Panc1 (cell line): Measurements from ENCODE around the gene CYP26B1. TPM values are rescaled to one million over a fixed set of nuclear protein-coding genes. Genes with fewer than 3 reads are reported as not detected.

ENCODE experiments used
- ATAC-seq: fragments of 200-7000 bp; cut with Tn5 transposase; 2 replicates; pipeline ENCODE4 v1.9.1; 2020; ENCODE audit warnings: mild to moderate bottlenecking, moderate library complexity
- BruUV-seq: library from RNA; stranded (reverse); fragments of 400-500 nt; replicated peaks from 2 replicates; lab custom pipeline; 2021; lab: Mats Ljungman, UMichigan
- CTCF ChIA-PET: fragments of 300-600 bp; sonication (Branson Sonifier 250); formaldehyde crosslinking; loops from one replicate; lab custom pipeline; 2022; ENCODE audit warnings: antibody characterized with exemption; lab: Charles Lee
- POLR2A ChIA-PET: fragments of 300-600 bp; sonication (Branson Sonifier 250); formaldehyde crosslinking; loops from one replicate; lab custom pipeline; 2022; ENCODE audit warnings: antibody characterized with exemption; lab: Charles Lee
- DNase-seq: peaks from one replicate; pipeline ENCODE4 v3.0.0-alpha.2; 2010; ENCODE audit warnings: low read depth, low spot score
- H3K27ac ChIP-seq: 2 replicates; pipeline ENCODE4 v1.5.1; 2011; ENCODE audit warnings: mild to moderate bottlenecking, low read length, inconsistent platforms
- H3K27me3 ChIP-seq: fragments of 200-500 bp; sonication (Bioruptor generic); 2 replicates; pipeline ENCODE4 v1.6.0; 2014; ENCODE audit warnings: low read length, inconsistent platforms; ENCODE audit not compliant: control insufficient read depth, insufficient read depth
- H3K36me3 ChIP-seq: fragments of 200-500 bp; sonication (Bioruptor generic); 2 replicates; pipeline ENCODE4 v1.5.1; 2014; ENCODE audit warnings: inconsistent platforms, mild to moderate bottlenecking, low read length, moderate library complexity; ENCODE audit not compliant: control insufficient read depth, insufficient read depth
- H3K4me1 ChIP-seq: 2 replicates; pipeline ENCODE4 v1.5.1; 2011; ENCODE audit warnings: inconsistent platforms, mild to moderate bottlenecking, low read length, moderate library complexity; ENCODE audit not compliant: control insufficient read depth, insufficient read depth
- H3K4me3 ChIP-seq, 2 experiments: 2 replicates each; pipeline ENCODE4 v1.5.1; 2011 to 2012; ENCODE audit warnings: low read depth in 2 of 2, low read length in 2 of 2, mild to moderate bottlenecking in 2 of 2, inconsistent platforms in 1 of 2, moderate library complexity in 1 of 2
- H3K9me3 ChIP-seq: fragments of 200-500 bp; sonication (Bioruptor generic); 2 replicates; pipeline ENCODE4 v1.5.1; 2014; ENCODE audit warnings: low read depth, mild to moderate bottlenecking, inconsistent platforms, low read length, moderate library complexity; ENCODE audit not compliant: control insufficient read depth, insufficient read depth
- CTCF ChIP-seq: fragments of 450-650 bp; IDR thresholded peaks from 2 replicates; pipeline ENCODE4 v1.5.1; 2017; ENCODE audit warnings: mild to moderate bottlenecking
- POLR2AphosphoS5 ChIP-seq: IDR thresholded peaks from 2 replicates; pipeline ENCODE4 v1.6.1; 2012; ENCODE audit warnings: mild to moderate bottlenecking, low read depth, low read length, moderate library complexity
- REST ChIP-seq, 2 experiments: IDR thresholded peaks; 2 replicates each; pipeline ENCODE4 v1.6.1; 2011 to 2012; ENCODE audit warnings: low read depth in 2 of 2, control low read depth in 1 of 2, low read length in 1 of 2, mild to moderate bottlenecking in 1 of 2, moderate library complexity in 1 of 2; ENCODE audit not compliant: insufficient read depth in 1 of 2
- SIN3A ChIP-seq: IDR thresholded peaks from 2 replicates; pipeline ENCODE4 v1.6.1; 2012; ENCODE audit warnings: low read depth, mild to moderate bottlenecking, low read length, moderate library complexity, borderline replicate concordance; ENCODE audit not compliant: insufficient read depth
- TCF7L2 ChIP-seq: IDR thresholded peaks from 2 replicates; pipeline ENCODE4 v1.6.1; 2011; ENCODE audit warnings: mild to moderate bottlenecking, low read depth, low read length, inconsistent platforms
- in situ Hi-C: cut with HindIII; loops from 2 replicates; pipeline ENCODE4 v1.10.0; 2016; ENCODE audit warnings: low sequenced_read_pairs, low pct_unique_long_range_greater_than_20kb
- intact Hi-C: fragments of 100-400 bp; cut with micrococcal nuclease; formaldehyde crosslinking; loops from one replicate; pipeline ENCODE4 v1.10.0; 2022; ENCODE audit not compliant: unreplicated experiment
- total RNA-seq: library from RNA; stranded (reverse); gene quantifications from one replicate; pipeline ENCODE4 v1.2.1, GENCODE V29; 2021; ENCODE audit not compliant: unreplicated experiment

Gene CYP26B1
- total RNA-seq, 1 experiment from 2014 or later, result 12.3 TPM

GRCh38 chr2:72159211-72159993 lies 11.7 kb upstream of the CYP26B1 start:
- TF ChIP-seq SIN3A (no peak), REST (IDR thresholded peaks at IDR 0.05; ENCODE audit: insufficient read depth in 1 of 2, low read depth in 2 of 2, low read length in 1 of 2) (no peak), CTCF (no peak), POLR2AphosphoS5 (no peak), TCF7L2 (no peak)
- POLR2A ChIA-PET, result no interaction called here
- CTCF ChIA-PET, result no interaction called here
- intact Hi-C loops (loop anchor here (10.0 kb wide), 2 partner anchors 355 to 585 kb away; no protein-coding TSS in a partner anchor), in situ Hi-C loops (no loop called here)
- H3K36me3 ChIP-seq, result no peaks in the 10 kb centered on the region
- no peak for DNase-seq
- H3K27ac ChIP-seq, result no peak overlapping the region
- H3K4me1 ChIP-seq, result no peaks in the 10 kb centered on the region
- no peaks in the 10 kb centered on the region for H3K9me3 ChIP-seq
- H3K4me3 ChIP-seq, result no peak overlapping the region
- peaks cover 10% of the 10 kb centered on the region; the same call in 1 of the 2 replicates for H3K27me3 ChIP-seq
- BruUV-seq, result no TSS peak
- ATAC-seq, result no peak

- no peaks in the 10 kb centered on the region for H3K4me1 ChIP-seq
- no peak overlapping the region for H3K4me3 ChIP-seq
- POLR2A ChIA-PET, result interaction anchor here (0.6 kb wide), 1 partner anchor 94 kb away, joined by 3 read pairs; no protein-coding TSS in a partner anchor
- CTCF ChIA-PET, result no interaction called here
- no peak overlapping the region for H3K27ac ChIP-seq
- peaks cover 7% of the 10 kb centered on the region; the same call in 1 of the 2 replicates for H3K27me3 ChIP-seq
- no peaks in the 10 kb centered on the region for H3K9me3 ChIP-seq
- DNase-seq (no peak), ATAC-seq (no peak)
- no peaks in the 10 kb centered on the region for H3K36me3 ChIP-seq
- in situ Hi-C loops (no loop called here), intact Hi-C loops (loop anchor here (10.0 kb wide), 2 partner anchors 353 to 587 kb away; no protein-coding TSS in a partner anchor)
- TF ChIP-seq SIN3A, result no peak
- no peak for TF ChIP-seq CTCF
- no peak for TF ChIP-seq POLR2AphosphoS5
- TF ChIP-seq TCF7L2, result no peak
- BruUV-seq, result no TSS peak
Observed at GRCh38 chr2:72157871-72158771, 10.5 kb upstream of the CYP26B1 start.
